DOHH2 (cell line): ENCODE results near the gene NNT.

ENCODE experiments used
- H3F3A ChIP-seq: fragments of 200-600 bp; sonication (generic), shearing (Covaris generic); 2 replicates; pipeline ENCODE4 v1.6.0; 2016; ENCODE audit warnings: antibody characterized with exemption, mild to moderate bottlenecking; ENCODE audit not compliant: control insufficient read depth, insufficient read depth
- H3K27ac ChIP-seq: fragments of 200-600 bp; sonication (generic); 2 replicates; pipeline ENCODE4 v1.5.1; 2014; ENCODE audit warnings: low read depth, mild to moderate bottlenecking, low read length, moderate library complexity
- H3K27me3 ChIP-seq: fragments of 200-600 bp; sonication (generic); 2 replicates; pipeline ENCODE4 v1.6.1; 2014; ENCODE audit warnings: mild to moderate bottlenecking, low read length, mixed read lengths; ENCODE audit not compliant: control insufficient read depth
- H3K36me3 ChIP-seq: fragments of 200-600 bp; sonication (generic); 2 replicates; pipeline ENCODE4 v1.6.1; 2014; ENCODE audit warnings: mild to moderate bottlenecking, low read length, moderate library complexity, mixed read lengths; ENCODE audit not compliant: control insufficient read depth
- H3K4me1 ChIP-seq: fragments of 200-600 bp; sonication (generic); 2 replicates; pipeline ENCODE4 v1.6.1; 2014; ENCODE audit warnings: mild to moderate bottlenecking, low read length, mixed read lengths; ENCODE audit not compliant: control insufficient read depth
- H3K4me2 ChIP-seq: fragments of 200-600 bp; sonication (generic); 2 replicates; pipeline ENCODE4 v1.6.0; 2014; ENCODE audit warnings: mild to moderate bottlenecking, low read length, moderate library complexity
- H3K4me3 ChIP-seq: fragments of 200-600 bp; sonication (generic); 2 replicates; pipeline ENCODE4 v1.5.1; 2014; ENCODE audit warnings: mild to moderate bottlenecking, low read length, mixed read lengths
- H3K79me2 ChIP-seq: fragments of 200-600 bp; sonication (generic); 2 replicates; pipeline ENCODE4 v1.6.1; 2014; ENCODE audit warnings: mild to moderate bottlenecking, low read length, mixed read lengths; ENCODE audit not compliant: control insufficient read depth
- H3K9me2 ChIP-seq: fragments of 200-600 bp; sonication (generic); replicated peaks from 2 replicates; pipeline ENCODE4 v1.6.1; 2014; ENCODE audit warnings: mild to moderate bottlenecking, low read length, mixed read lengths; ENCODE audit not compliant: control insufficient read depth
- H3K9me3 ChIP-seq: fragments of 200-600 bp; sonication (generic); 2 replicates; pipeline ENCODE4 v1.6.1; 2014; ENCODE audit warnings: antibody characterized with exemption, low read length, mixed read lengths; ENCODE audit not compliant: control insufficient read depth, insufficient read depth
- H4K20me1 ChIP-seq: fragments of 200-600 bp; sonication (generic); 2 replicates; pipeline ENCODE4 v1.6.0; 2014; ENCODE audit warnings: low read depth, mild to moderate bottlenecking, antibody characterized with exemption, low read length, moderate library complexity; ENCODE audit not compliant: control insufficient read depth, insufficient read depth
- EZH2phosphoT487 ChIP-seq: fragments of 200-600 bp; sonication (generic); IDR thresholded peaks from 2 replicates; pipeline ENCODE4 v1.6.1; 2017; ENCODE audit warnings: borderline replicate concordance, mild to moderate bottlenecking, antibody characterized with exemption, low read length, moderate library complexity, mixed read lengths
- TF ChIP-seq, protein P1 (sequence below): fragments of 200-600 bp; sonication (generic); IDR thresholded peaks from one replicate; pipeline ENCODE4 v1.5.1; 2014; ENCODE audit warnings: antibody characterized with exemption, mild to moderate bottlenecking, low read depth, low read length; ENCODE audit not compliant: poor library complexity, severe bottlenecking

NNT gene

DNA sequence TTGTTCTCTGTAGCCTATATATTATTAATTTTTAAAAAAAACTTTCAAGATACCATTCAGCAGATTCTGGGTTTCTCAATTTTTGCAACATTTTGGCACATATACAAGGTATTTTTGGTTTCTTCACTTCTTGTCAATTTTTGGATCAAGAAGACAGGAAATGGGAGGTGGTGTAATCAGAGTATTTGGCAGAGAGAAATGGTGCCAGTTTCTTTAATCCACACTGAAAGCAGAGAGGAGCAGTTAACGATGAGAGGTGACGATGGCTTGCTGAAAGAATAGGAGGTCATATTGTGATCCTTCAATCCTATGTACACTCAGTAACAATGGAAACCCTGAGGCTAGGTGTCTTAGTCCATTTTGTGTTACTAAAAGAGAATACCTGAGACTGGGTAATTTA is 16.4 kb downstream of the NNT start:
- no peaks in the 10 kb centered on the region for H3K9me2 ChIP-seq
- TF ChIP-seq, protein P1, sequence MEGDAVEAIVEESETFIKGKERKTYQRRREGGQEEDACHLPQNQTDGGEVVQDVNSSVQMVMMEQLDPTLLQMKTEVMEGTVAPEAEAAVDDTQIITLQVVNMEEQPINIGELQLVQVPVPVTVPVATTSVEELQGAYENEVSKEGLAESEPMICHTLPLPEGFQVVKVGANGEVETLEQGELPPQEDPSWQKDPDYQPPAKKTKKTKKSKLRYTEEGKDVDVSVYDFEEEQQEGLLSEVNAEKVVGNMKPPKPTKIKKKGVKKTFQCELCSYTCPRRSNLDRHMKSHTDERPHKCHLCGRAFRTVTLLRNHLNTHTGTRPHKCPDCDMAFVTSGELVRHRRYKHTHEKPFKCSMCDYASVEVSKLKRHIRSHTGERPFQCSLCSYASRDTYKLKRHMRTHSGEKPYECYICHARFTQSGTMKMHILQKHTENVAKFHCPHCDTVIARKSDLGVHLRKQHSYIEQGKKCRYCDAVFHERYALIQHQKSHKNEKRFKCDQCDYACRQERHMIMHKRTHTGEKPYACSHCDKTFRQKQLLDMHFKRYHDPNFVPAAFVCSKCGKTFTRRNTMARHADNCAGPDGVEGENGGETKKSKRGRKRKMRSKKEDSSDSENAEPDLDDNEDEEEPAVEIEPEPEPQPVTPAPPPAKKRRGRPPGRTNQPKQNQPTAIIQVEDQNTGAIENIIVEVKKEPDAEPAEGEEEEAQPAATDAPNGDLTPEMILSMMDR: no peak
- no peak for TF ChIP-seq EZH2phosphoT487
- no peaks in the 10 kb centered on the region for H3K79me2 ChIP-seq
- H3K27ac ChIP-seq: no peak overlapping the region
- no peaks in the 10 kb centered on the region for H3F3A ChIP-seq
- no peaks in the 10 kb centered on the region for H4K20me1 ChIP-seq
- no peaks in the 10 kb centered on the region for H3K9me3 ChIP-seq
- no peak overlapping the region for H3K4me2 ChIP-seq
- no peaks in the 10 kb centered on the region for H3K4me1 ChIP-seq
- no peak overlapping the region for H3K4me3 ChIP-seq
- H3K27me3 ChIP-seq: no peaks in the 10 kb centered on the region
- H3K36me3 ChIP-seq: peaks cover 40% of the 10 kb centered on the region

DNA sequence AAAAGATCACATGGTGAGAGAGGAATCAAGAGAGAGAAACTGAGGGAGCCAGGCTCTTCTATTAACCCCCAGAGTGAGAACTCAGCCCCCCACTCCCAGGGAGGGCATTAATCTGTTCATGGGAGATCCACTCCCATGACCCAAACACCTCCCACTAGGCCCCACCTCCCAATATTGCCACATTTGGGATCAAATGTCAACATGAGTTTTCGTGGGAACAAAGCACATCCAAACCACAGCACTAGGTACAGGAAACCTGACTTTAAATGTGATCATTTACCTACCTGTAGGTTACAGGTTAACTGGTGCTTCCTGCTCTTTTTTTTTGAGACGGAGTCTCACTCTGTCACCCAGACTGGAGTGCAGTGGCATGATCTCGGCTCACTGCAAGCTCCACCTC is 16.9 kb downstream of the NNT start:
- Histone ChIP-seq H3K4me3 (no peak overlapping the region), H3K4me1 (no peaks in the 10 kb centered on the region), H3K36me3 (peaks cover 42% of the 10 kb centered on the region), H3K9me2 (no peaks in the 10 kb centered on the region), H3K79me2 (no peaks in the 10 kb centered on the region), H3K9me3 (no peaks in the 10 kb centered on the region), H3K4me2 (no peak overlapping the region), H3K27me3 (no peaks in the 10 kb centered on the region), H4K20me1 (no peaks in the 10 kb centered on the region), H3F3A (no peaks in the 10 kb centered on the region; the same call in 1 of the 2 replicates), H3K27ac (no peak overlapping the region)
- TF ChIP-seq, protein P1: no peak
- TF ChIP-seq EZH2phosphoT487: no peak

DNA sequence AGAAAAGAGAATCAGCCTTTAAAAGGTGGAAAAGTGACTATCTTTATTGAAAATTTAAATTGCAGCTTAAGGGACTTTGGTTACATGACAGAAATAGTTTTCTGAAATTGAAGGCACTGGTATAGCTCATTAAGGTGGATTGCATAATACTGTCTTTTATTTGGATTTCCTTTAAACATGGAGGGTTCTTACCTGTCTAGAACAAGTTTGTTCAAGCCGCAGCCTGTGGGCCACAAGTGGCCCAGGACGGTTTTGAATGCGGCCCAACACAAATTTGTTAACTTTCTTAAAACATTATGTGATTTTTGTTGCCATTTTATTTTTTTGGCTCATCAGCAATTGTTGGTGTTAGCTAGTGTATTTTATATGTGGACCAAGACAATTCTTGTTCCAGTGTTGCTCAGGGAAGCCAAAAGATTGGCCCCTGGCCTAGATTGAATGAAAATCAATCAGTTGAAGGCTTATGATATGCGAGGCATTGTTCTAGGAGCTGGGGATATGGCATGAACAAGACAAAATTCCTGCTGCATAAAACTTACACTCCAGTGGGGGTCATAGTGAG is 18.0 kb downstream of the NNT start:
- no peak overlapping the region for H3K4me3 ChIP-seq
- no peaks in the 10 kb centered on the region for H3K9me2 ChIP-seq
- no peaks in the 10 kb centered on the region for H3K9me3 ChIP-seq
- H3K36me3 ChIP-seq: peaks cover 38% of the 10 kb centered on the region
- H3K4me2 ChIP-seq: no peak overlapping the region
- H3K4me1 ChIP-seq: no peaks in the 10 kb centered on the region
- H3F3A ChIP-seq: no peaks in the 10 kb centered on the region; the same call in 1 of the 2 replicates
- TF ChIP-seq, protein P1: no peak
- no peak for TF ChIP-seq EZH2phosphoT487
- no peak overlapping the region for H3K27ac ChIP-seq
- H4K20me1 ChIP-seq: no peaks in the 10 kb centered on the region
- H3K27me3 ChIP-seq: no peaks in the 10 kb centered on the region
- H3K79me2 ChIP-seq: no peaks in the 10 kb centered on the region

DNA sequence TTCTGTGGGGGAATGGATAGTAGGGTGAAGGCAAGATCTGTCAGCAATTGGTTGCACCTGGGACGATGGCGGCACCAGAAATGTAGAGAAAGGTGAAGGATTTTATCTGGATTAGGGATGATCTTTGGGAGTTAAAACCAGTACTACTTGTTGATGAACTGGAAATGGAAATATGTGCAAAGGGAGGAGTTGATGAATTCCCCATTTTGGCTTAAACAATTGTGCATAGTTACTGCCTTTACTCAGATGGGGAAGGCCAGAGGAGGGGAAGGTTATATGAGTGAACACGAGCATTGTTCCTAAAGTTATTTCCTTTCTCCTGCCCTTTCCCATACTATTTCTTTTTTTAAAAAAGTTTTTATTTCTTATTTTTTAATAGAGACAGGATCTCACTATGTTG is 19.1 kb downstream of the NNT start:
- no peak overlapping the region for H3K4me3 ChIP-seq
- TF ChIP-seq, protein P1: no peak
- no peak for TF ChIP-seq EZH2phosphoT487
- H3K79me2 ChIP-seq: no peaks in the 10 kb centered on the region
- peaks cover 29% of the 10 kb centered on the region for H3K36me3 ChIP-seq
- H3K4me1 ChIP-seq: no peaks in the 10 kb centered on the region
- no peaks in the 10 kb centered on the region for H3K9me2 ChIP-seq
- H3K9me3 ChIP-seq: no peaks in the 10 kb centered on the region
- H3K27ac ChIP-seq: no peak overlapping the region
- no peaks in the 10 kb centered on the region for H4K20me1 ChIP-seq
- no peaks in the 10 kb centered on the region for H3K27me3 ChIP-seq
- no peaks in the 10 kb centered on the region; the same call in 1 of the 2 replicates for H3F3A ChIP-seq
- H3K4me2 ChIP-seq: no peak overlapping the region
